H1 (cell line): ENCODE measurements around the gene MPDU1. TPM values are rescaled to one million over a fixed set of nuclear protein-coding genes. Genes with fewer than 3 reads are reported as not detected.

Experiments
- ASH2L ChIP-seq: fragments of 200-600, 300-600 bp; sonication (generic); IDR thresholded peaks from one replicate; pipeline ENCODE4 v1.7.1; 2017; ENCODE audit warnings: low read length
- ATF2 ChIP-seq: IDR thresholded peaks from 2 replicates; pipeline ENCODE4 v1.6.1; 2012; ENCODE audit warnings: low read length, inconsistent platforms
- GABPA ChIP-seq: IDR thresholded peaks from 2 replicates; pipeline ENCODE4 v1.6.1; 2011; ENCODE audit warnings: mild to moderate bottlenecking, low read length, moderate library complexity, borderline replicate concordance; ENCODE audit not compliant: insufficient read depth
- KDM5A ChIP-seq: fragments of 200-600 bp; IDR thresholded peaks from 2 replicates; pipeline ENCODE4 v1.7.1; 2012; ENCODE audit warnings: mild to moderate bottlenecking, low read length, inconsistent platforms, mixed read lengths
- MAX ChIP-seq: IDR thresholded peaks from 2 replicates; pipeline ENCODE4 v1.6.1; 2012; ENCODE audit warnings: inconsistent platforms
- PHF8 ChIP-seq: fragments of 200-600 bp; sonication (generic); conservative IDR thresholded peaks from 2 replicates; pipeline ENCODE4 v1.7.1; 2012; ENCODE audit warnings: low read depth, mild to moderate bottlenecking, inconsistent platforms, low read length, moderate library complexity
- POLR2AphosphoS5 ChIP-seq: IDR thresholded peaks from 2 replicates; pipeline ENCODE4 v1.6.1; 2011; ENCODE audit warnings: low read depth, low read length
- RFX5 ChIP-seq: IDR thresholded peaks from 2 replicates; pipeline ENCODE4 v1.6.1; 2011; ENCODE audit warnings: low read depth, low read length, improper control_type of control experiment, borderline replicate concordance
- TAF1 ChIP-seq: IDR thresholded peaks from 2 replicates; pipeline ENCODE4 v1.6.1; 2011; ENCODE audit warnings: mild to moderate bottlenecking, low read depth, low read length
- YY1 ChIP-seq: IDR thresholded peaks from 2 replicates; pipeline ENCODE4 v1.6.1; 2011; ENCODE audit warnings: low read depth, mild to moderate bottlenecking, low read length
- polyA plus RNA-seq, 7 experiments: library from polyadenylated mRNA; depleted of rRNA in 3 of 7; stranded (reverse) in 5 of 7; unstranded in 2 of 7; fragments of >200 nt in 5 of 7; fragments of 200-250 nt in 2 of 7; gene quantifications; 1 replicate in 5 of 7; 2 replicates in 1 of 7; 4 replicates in 1 of 7; pipeline versions ENCODE4 v1.2.1 to v1.2.3, GENCODE V29; 2011 to 2013; ENCODE audit warnings: missing spikeins in 2 of 7, mixed read lengths in 2 of 7
- total RNA-seq: library from RNA; stranded (reverse); fragmentation: NEBNext Ultra II Directional; extraction: Animal tissue kit (Norgen Biotek cat#: 25700); gene quantifications from 2 replicates; pipeline ENCODE4 v1.2.1, GENCODE V29; 2021

Gene MPDU1
- total and polyA plus RNA-seq, 2 of the 8 experiments (the other 6 are each of a cell fraction or from before 2014, with no cell fraction given): 63.2 to 142 TPM

DNA sequence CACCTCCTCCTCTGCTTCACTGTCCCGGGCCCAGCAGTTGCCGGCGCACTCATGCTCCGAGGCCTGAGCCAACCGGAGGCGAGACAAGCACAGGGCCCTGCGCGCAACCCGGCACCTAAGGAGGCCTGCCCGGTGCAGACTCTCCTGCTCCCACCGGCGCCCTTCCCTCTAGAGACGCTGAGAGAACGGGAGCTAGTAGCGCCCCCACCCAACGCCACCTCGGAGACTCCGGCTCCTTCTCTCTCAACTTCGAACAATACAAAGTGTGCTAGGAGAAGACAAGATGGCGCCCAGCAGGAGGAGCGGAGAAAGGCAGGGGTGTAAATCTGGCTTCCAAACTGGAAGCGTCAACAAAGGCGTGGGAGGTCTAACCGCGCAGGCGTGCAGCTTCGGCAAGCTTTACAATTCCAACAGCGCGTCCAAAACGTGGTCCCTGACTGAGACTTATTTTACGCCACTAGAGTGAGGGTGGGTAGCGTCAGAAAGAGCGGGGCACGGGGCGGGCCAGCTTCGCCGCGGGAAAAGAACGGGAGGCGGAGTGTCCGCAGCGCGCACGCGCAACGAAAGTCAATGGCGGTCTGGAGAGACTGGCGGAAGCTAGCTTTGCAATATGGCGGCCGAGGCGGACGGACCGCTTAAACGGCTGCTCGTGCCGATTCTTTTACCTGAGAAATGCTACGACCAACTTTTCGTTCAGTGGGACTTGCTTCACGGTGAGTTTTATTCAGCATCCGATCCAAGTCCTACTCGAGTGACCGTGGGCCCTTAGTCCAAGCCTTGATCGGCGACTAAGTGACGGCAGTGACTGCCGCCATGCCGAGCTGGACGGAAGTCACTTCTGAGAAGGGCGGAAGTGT lies at the start of gene MPDU1 (continued):
- TF ChIP-seq YY1 (peak; percentile 95), KDM5A (peak; percentile 51; the same call in 1 of the 2 replicates), ASH2L (peak; percentile 71), ATF2 (peak; percentile 46; the same call in 1 of the 2 replicates), MAX (peak; percentile 83), GABPA (peak; percentile 89; the same call in 1 of the 2 replicates), TAF1 (peak; percentile 96), RFX5 (no peak), POLR2AphosphoS5 (peak; percentile 90), PHF8 (peak; percentile 87)
